Gastroesophageal sphincter (tissue), 2 donors: ENCODE results near the gene SLC35D2.

Experiments
- EP300 ChIP-seq: sonication (generic); formaldehyde crosslinking; IDR thresholded peaks from one replicate; pipeline ENCODE4 v1.6.1; 2017; ENCODE audit warnings: antibody characterized with exemption, mild to moderate bottlenecking
- POLR2A ChIP-seq, 2 donors: fragments of 450-650 bp; IDR thresholded peaks; one replicate each; pipeline ENCODE4 v1.6.1; 2017; ENCODE audit warnings: antibody characterized with exemption in 2 of 2, mild to moderate bottlenecking in 2 of 2, moderate library complexity in 1 of 2

- TF ChIP-seq POLR2A (IDR thresholded peaks at IDR 0.05) (no peak), EP300 (no peak)
Observed at GRCh38 chr9:96398582-96399324, 15.2 kb upstream of the SLC35D2 start.
